Stomach (tissue), 9 donors: Measurements from ENCODE around the gene SLC10A2. TPM values are rescaled to one million over a fixed set of nuclear protein-coding genes. Genes with fewer than 3 reads are reported as not detected.

Experiments
- DNase-seq, 2 donors: peaks; one replicate each; pipeline versions ENCODE4 v3.0.0 to v3.0.0-alpha.2; 2013 to 2019
- H3K27ac ChIP-seq, 5 donors: fragments of 200-600 bp in 4 of 5; sonication (generic) in 4 of 5; one replicate each; pipeline ENCODE4 v1.5.1; 2013 to 2019; ENCODE audit warnings: mild to moderate bottlenecking in 1 of 5, moderate library complexity in 1 of 5
- H3K27me3 ChIP-seq, 3 donors: fragments of 200-600 bp; sonication (generic); one replicate each; pipeline ENCODE4 v1.5.1; 2017 to 2019; ENCODE audit warnings: mixed run types in 1 of 3
- H3K36me3 ChIP-seq, 4 donors: fragments of 200-600 bp; sonication (generic); 1 replicate in 3 of 4; 2 replicates in 1 of 4; pipeline ENCODE4 v1.5.1; 2016 to 2019
- H3K4me1 ChIP-seq, 4 donors: fragments of 200-600 bp; sonication (generic); one replicate each; pipeline ENCODE4 v1.5.1; 2016 to 2019
- H3K4me3 ChIP-seq, 4 donors: fragments of 200-600 bp; sonication (generic) in 3 of 4; one replicate each; pipeline ENCODE4 v1.5.1; 2016 to 2019; ENCODE audit warnings: mild to moderate bottlenecking in 1 of 4
- H3K9me3 ChIP-seq, 4 donors: fragments of 200-600 bp; sonication (generic); one replicate each; pipeline ENCODE4 v1.5.1; 2016 to 2019
- CTCF ChIP-seq, 7 experiments: fragments of 450-650 bp in 4 of 7; fragments of 200-600 bp in 3 of 7; sonication (generic) in 3 of 7; IDR thresholded peaks; one replicate each; pipeline ENCODE4 v1.5.1; 2016 to 2019; ENCODE audit warnings: antibody characterized with exemption in 7 of 7, control low read depth in 2 of 7, mild to moderate bottlenecking in 1 of 7
- EP300 ChIP-seq: sonication (generic); formaldehyde crosslinking; IDR thresholded peaks from one replicate; pipeline ENCODE4 v1.6.1; 2017; ENCODE audit warnings: antibody characterized with exemption
- POLR2A ChIP-seq, 4 donors: fragments of 450-650 bp; IDR thresholded peaks; one replicate each; pipeline ENCODE4 v1.6.1; 2016; ENCODE audit warnings: antibody characterized with exemption in 4 of 4, control low read depth in 2 of 4, mild to moderate bottlenecking in 1 of 4, moderate library complexity in 1 of 4
- POLR2AphosphoS5 ChIP-seq, 3 donors: sonication (generic); formaldehyde crosslinking; IDR thresholded peaks; one replicate each; pipeline ENCODE4 v1.6.1; 2016; ENCODE audit warnings: antibody characterized with exemption in 3 of 3
- WGBS, 5 donors: extraction: QIAGEN DNeasy Blood & Tissue Kit in 3 of 5; methylation state at CpG; one replicate each; pipeline versions ENCODE4 v1.1.5 to v1.1.7; 2013 to 2018; 5-methylcytosine and 5-hydroxymethylcytosine counted together
- intact Hi-C: fragments of 100-400 bp; cut with DNase I; formaldehyde crosslinking; loops from one replicate; pipeline ENCODE4 v1.15.1; 2023; ENCODE audit warnings: low total_unique reads
- polyA plus RNA-seq, 3 donors: library from polyadenylated mRNA; stranded (reverse); fragments of 200-250 nt; gene quantifications; one replicate each; pipeline ENCODE4 v1.2.3, GENCODE V29; 2013
- total RNA-seq, 5 donors: library from RNA; depleted of rRNA; stranded (reverse); fragments of >200 nt; gene quantifications; one replicate each; pipeline versions ENCODE4 v1.1.0 to v1.2.3, GENCODE V29; 2014 to 2016
- donor health status: healthy with polysubstance abuse.
- donor health status: Bipolar disorder and iron deficiency.
- donor health status: healthy.

SLC10A2 gene
- total and polyA plus RNA-seq, 8 donors = not detected

DNA sequence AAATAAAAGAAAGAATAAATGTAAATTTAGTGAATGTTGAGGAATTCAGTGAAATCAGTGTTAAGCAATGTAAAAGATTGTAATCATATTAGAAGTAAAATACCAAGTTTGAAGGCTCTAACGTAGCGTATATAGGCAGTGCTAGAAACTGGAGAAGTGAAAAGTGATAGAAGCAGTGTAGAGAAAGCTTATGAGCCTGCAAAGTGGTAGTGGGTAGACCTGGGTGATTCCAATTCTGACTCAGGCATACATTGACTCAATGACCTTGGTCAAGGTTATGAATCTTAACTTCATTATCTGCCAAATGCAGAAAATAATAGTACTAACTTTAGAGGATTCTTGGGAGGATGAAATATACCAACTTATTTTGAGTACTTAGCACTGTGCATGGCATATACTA lies 4.1 kb downstream of the SLC10A2 start:
- DNase-seq = no peak
- TF ChIP-seq POLR2A (IDR thresholded peaks at IDR 0.05) = no peak
- no peak for TF ChIP-seq POLR2AphosphoS5 (IDR thresholded peaks at IDR 0.05)
- TF ChIP-seq EP300 = no peak
- TF ChIP-seq CTCF (IDR thresholded peaks at IDR 0.05) = no peak
- no peaks in the 10 kb centered on the region for H3K36me3 ChIP-seq
- H3K27me3 ChIP-seq = no peaks in the 10 kb centered on the region
- intact Hi-C loops = no loop called here
- no peaks in the 10 kb centered on the region for H3K4me1 ChIP-seq
- WGBS, 5 donors = 86 to 97% (median 90%) methylated on average over 2 of the region's 2 CpGs
- H3K27ac ChIP-seq = no peak overlapping the region
- H3K9me3 ChIP-seq = peaks cover 0 to 14% (median 7%) of the 10 kb centered on the region in 4 donors
- H3K4me3 ChIP-seq = no peak overlapping the region

DNA sequence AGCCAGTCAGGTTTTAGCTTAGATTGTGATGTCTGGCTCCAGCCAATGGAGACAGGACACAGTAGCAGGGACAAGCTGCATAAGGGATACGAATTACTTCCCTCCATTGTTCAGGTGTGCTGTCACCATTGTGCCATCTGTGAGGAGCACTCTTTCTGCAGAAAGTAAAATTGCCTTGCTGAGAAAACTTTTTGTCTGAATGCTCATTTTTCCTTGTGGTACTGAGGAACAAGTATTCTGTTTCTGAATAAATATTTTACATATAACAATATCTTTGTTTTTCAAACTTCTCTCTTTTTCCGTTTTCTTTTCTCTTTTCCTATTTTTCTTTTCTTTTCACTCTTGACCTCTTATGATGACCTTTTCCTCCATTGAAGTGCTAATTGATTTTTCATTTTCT lies 10.2 kb downstream of the SLC10A2 start:
- TF ChIP-seq EP300 (no peak), POLR2AphosphoS5 (IDR thresholded peaks at IDR 0.05) (no peak), POLR2A (IDR thresholded peaks at IDR 0.05) (no peak), CTCF (IDR thresholded peaks at IDR 0.05) (no peak)
- no peaks in the 10 kb centered on the region for H3K36me3 ChIP-seq
- peaks cover 0 to 41% (median 30%) of the 10 kb centered on the region in 4 donors for H3K9me3 ChIP-seq
- H3K27me3 ChIP-seq = no peaks in the 10 kb centered on the region
- H3K4me1 ChIP-seq = no peaks in the 10 kb centered on the region
- 79 to 91% (median 87%) methylated on average over 2 of the region's 2 CpGs for WGBS, 5 donors
- H3K4me3 ChIP-seq = no peak overlapping the region
- H3K27ac ChIP-seq = no peak overlapping the region
- intact Hi-C loops = no loop called here
- no peak for DNase-seq

GRCh38 chr13:103055166-103055565 lies 11.1 kb downstream of the SLC10A2 start:
- no peak for DNase-seq
- intact Hi-C loops = no loop called here
- H3K27ac ChIP-seq = no peak overlapping the region
- H3K36me3 ChIP-seq = no peaks in the 10 kb centered on the region
- no peak overlapping the region for H3K4me3 ChIP-seq
- H3K27me3 ChIP-seq = no peaks in the 10 kb centered on the region
- no peaks in the 10 kb centered on the region for H3K4me1 ChIP-seq
- TF ChIP-seq POLR2A (IDR thresholded peaks at IDR 0.05) (no peak), POLR2AphosphoS5 (IDR thresholded peaks at IDR 0.05) (no peak), CTCF (IDR thresholded peaks at IDR 0.05) (no peak), EP300 (no peak)
- H3K9me3 ChIP-seq = peaks cover 0 to 41% (median 30%) of the 10 kb centered on the region in 4 donors
- WGBS, 5 donors = 36 to 59% (median 47%) methylated on average over 2 of the region's 2 CpGs

- WGBS, 5 donors = 80 to 92% (median 85%) methylated on average over 4 of the region's 4 CpGs
- no peaks in the 10 kb centered on the region for H3K36me3 ChIP-seq
- no peak overlapping the region for H3K4me3 ChIP-seq
- H3K27ac ChIP-seq = no peak overlapping the region
- intact Hi-C loops = no loop called here
- TF ChIP-seq CTCF (IDR thresholded peaks at IDR 0.05) = no peak
- TF ChIP-seq EP300 = no peak
- H3K9me3 ChIP-seq = no peaks in the 10 kb centered on the region
- no peak for DNase-seq
- no peaks in the 10 kb centered on the region for H3K27me3 ChIP-seq
- no peaks in the 10 kb centered on the region for H3K4me1 ChIP-seq
These were observed 19.5 kb downstream of the SLC10A2 start for GRCh38 chr13:103046676-103047075.
